SH-SY5Y (cell line): ENCODE results near the gene ACOT7.

Source experiments
- GATA2 ChIP-seq: IDR thresholded peaks from 2 replicates; pipeline ENCODE4 v1.6.1; 2011; ENCODE audit warnings: mild to moderate bottlenecking, low read depth, low read length
- GATA3 ChIP-seq: IDR thresholded peaks from 2 replicates; pipeline ENCODE4 v1.6.1; 2011; ENCODE audit warnings: low read depth, mild to moderate bottlenecking, low read length, moderate library complexity

DNA sequence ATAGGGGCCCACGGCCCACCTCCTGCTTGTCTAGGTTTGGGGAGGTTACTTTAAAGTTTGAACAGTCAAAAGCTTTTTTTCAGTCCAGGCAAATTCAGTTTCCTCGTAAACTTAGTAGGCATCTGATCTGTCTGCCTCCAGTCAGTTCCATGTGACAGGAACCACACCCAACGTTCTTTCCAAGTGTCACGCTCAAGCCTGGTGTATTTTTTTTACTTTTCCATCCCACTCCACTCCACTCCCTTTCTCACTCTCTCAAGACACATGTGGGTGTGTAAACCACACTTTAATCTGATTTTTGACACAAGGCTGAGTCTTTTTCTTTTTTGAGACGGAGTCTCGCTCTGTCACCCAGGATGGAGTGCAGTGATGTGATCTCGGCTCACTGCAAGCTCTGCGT is 72.4 kb downstream of the ACOT7 start:
- TF ChIP-seq GATA2: no peak
- no peak for TF ChIP-seq GATA3
